Stimulated activated CD8-positive, alpha-beta memory T cell treated with anti-CD3 and anti-CD28 coated beads, Interleukin-4, amount 100 ng/mL, for 48 hours (primary cell): ENCODE measurements around the gene TNFRSF4.

Source experiments
- DNase-seq: peaks from one replicate; pipeline ENCODE4 v3.0.0-alpha.2; 2020

TNFRSF4 gene

GRCh38 chr1:1245178-1245816, 31.3 kb upstream of the TNFRSF4 start:
- DNase-seq: no peak

- no peak for DNase-seq
Observed at GRCh38 chr1:1244192-1244811, 30.3 kb upstream of the TNFRSF4 start.

DNA sequence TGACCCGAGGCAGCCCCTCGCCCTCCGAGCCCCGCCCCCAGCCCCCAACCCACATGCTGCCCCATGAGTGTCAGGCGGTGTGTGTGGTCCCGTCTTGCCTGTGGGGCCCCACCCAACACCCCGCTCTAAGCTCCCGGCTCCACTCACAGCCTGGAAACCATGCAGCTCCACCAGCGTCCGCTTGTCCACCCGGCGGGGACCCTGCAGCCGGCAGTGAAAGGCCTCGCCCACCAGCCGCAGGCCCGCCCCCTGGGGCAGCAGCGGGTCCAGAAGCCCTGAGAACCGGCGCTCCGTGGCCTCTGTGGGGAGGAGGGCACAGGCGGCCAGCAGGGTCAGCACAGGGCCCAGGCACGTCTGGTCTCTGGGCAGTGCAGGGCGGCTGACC, 29.8 kb upstream of the TNFRSF4 start:
- no peak for DNase-seq

DNA sequence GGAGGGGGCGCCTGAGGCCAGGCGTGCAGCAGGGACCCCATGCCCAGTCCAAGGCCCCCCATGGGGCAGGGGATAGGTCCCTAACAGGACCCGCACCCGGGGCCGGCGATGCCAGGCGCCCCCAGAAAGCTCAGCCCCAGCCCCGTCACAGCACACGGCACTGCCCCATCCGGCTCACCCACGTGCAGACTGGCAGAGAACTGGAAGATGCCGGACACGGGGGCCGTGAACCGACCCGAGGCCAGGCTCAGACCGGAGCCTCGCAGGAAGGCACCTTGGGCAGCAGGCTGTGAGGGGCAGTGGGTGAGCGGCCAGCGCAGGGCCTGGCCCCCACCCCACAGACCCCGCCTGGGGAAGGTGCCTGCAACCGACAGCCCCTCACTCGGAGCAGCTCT, 29.3 kb upstream of the TNFRSF4 start:
- DNase-seq: no peak

DNA sequence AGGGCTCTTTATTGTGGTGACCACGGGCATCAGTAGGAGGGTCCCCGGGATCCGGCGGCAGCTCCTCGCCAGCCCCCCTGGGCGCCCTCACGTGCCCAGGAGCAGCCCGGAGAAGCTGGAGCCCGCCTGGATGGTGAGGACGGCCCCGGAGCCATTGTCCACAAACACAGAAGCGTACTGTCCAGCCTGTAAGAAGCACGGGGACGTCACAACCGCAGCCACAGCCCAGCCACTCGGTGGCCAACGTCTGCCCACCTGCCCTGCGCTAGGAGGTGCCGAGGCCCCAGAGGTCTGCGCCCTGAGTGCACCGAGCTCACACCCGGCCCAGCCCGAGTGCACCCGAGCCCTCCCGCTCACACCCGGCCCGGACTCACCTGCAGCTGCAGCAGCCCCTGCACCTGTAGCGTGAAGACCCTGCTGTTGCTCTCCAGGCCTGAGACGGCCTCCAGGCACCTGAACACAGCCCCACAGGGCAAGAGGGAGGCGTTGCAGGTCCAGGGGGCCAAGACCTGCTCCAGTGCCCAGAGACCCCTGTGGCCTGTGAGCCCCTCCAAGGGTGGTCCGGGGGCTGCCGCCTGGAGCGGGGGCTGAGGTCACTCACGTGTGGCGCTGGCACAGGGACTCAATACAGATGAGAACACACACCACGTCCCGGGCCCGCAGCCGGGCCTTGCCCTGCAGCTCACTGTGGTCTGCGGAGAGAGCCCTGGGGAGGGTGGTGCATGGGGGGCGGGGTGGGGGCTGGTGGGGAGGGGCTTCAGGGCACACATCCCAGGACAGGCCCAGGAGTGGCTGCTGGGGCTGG, 28.7 kb upstream of the TNFRSF4 start:
- DNase-seq: no peak

- no peak for DNase-seq
Observed at GRCh38 chr1:1241588-1242219, 27.8 kb upstream of the TNFRSF4 start.

- no peak for DNase-seq
Observed at GRCh38 chr1:1240822-1241587, 27.1 kb upstream of the TNFRSF4 start.

- DNase-seq: no peak
Observed at GRCh38 chr1:1240348-1240732, 26.4 kb upstream of the TNFRSF4 start.

DNA sequence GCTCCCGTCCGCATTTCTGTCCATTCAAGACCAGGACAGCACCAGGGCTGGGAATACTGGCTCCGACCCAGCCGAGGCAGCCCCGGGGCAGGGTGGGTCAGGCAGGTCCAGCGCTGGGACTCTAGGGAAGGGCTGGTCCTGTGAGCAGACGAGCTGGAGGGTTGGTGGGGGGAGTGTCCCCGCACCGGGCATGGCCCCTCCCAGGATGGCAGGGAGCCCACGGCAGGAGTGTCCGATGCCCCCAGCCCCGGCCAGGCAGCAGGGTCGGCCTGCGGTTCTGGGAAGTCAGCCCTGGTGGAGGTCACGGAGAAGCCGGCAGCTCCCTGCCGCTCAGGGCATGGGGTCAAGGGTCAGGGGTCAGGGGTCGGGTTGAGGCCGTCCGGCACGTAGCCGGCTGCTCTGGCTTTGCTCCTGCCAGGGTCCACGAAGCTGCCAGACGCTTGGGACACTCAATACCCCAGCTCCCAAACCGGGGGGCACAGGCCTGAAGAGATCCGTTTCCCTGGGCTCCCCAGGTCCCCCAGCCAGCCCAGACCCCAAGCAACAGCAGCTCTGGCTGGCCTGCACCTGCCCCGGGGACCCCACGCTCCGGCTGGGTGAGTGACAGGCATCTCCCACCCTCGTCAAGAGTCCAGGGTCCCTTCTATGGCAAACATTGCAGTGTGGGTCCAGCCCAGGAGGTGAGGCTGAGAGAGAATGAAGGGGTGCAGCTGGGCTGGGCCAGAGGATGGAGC, 25.8 kb upstream of the TNFRSF4 start:
- DNase-seq: no peak

DNA sequence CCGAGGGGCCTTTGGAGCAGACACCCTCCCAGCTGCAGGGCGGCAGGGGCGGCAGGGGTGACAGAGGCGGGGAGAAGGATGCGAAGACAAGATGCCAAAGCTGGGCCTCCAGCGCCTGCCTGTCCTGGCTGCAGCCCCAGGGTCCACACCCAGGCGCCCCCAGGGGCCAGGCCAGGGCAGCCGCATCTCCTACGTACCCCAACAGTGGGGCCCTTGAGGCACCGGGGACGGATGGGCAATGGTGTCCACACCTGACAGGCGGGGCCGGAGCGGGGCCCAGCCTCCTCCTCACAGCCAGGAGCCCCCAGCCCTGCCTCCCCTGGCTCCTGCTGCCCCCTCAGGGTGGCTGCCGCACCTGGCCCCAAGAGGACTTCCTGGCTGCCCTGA, 25.3 kb upstream of the TNFRSF4 start:
- DNase-seq: no peak

GRCh38 chr1:1238702-1239178, 24.8 kb upstream of the TNFRSF4 start:
- no peak for DNase-seq

DNA sequence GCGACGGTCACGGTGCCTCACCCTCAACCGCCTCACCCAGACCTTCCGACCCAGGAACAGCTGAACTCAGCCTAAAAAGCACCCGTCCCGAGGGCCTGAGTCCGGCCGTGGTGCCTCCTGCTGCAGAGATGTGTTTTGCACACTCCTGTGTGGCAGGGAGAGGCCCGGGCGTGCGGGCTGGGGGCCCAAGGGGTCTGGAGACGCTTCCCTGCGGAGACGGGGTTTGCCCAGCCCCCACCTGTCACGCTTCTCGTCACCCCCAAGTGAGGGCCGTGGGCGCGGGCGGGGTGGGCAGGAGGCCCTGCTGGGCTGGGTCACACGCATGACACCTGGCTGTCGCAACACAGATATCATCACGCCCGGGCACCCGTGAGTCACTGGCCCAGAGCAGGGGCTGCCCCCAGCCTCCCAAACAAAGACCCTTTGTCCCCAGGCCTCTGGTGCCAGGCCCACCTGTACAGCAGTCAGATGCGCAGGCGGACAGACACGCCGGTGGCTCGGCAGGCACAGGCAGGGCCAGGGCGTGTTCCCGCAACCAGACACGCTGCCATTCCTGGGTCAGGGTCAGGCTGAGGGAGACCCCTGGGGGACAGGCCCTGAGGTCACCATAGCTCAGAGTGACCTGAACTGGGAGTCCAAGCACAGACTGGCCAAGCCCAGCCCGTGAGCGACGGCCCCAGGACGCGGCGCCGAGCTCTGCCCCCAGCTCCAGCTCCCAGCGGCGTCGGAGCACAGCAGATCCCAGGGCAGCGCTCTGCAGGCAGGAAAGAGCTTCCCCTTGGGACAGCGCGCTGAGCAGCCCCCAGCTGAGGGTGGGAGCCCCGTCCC, 24.1 kb upstream of the TNFRSF4 start:
- DNase-seq: peak; percentile 48

DNA sequence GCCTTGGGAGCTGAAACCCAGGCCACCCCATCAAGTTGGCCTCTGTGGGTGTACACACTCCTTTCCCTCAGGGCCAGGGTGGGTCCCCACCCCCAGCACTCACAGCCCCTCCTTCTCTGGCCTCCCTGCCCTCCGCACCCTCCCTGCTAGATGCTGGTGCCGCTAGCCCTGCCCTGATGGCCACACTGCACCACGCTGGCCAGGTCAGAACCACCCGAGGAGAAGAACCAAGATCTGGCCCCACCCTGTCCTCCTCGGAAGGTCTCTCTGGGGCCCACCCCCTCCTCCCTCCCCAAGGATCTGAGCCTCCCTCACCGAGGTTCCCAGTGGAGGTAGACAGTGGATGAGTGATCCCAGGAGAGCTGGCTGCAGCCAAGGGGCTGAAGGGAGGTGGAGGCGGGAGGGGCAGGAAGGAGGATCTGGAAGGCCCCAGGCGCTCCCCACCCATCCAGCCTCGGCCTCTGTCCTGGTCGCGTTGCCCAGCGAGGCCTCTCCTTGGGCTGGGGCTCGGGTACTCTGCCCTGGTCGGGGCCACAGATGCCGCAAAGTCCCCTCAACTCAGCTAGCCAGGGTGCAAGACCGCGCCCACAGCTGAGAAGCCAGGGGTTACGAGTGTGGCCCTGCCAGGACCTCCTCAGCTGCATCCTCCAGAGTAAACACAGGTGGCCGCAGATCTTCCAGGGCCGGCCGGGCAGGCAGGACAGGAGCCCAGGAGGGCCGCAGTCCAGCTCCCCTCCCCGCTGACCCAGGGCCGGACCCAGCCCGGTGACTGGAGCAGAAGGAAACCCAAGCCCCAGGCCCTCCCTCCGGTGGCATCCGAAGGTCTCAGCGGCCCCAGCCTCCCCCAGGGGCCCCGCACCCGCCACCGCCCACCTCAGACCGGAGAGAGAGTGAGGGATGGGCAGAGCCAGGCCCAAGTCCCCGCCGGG, 23.3 kb upstream of the TNFRSF4 start:
- no peak for DNase-seq

GRCh38 chr1:1236176-1236763, 22.3 kb upstream of the TNFRSF4 start:
- DNase-seq: no peak

- DNase-seq: no peak
Observed at GRCh38 chr1:1235016-1235744, 21.2 kb upstream of the TNFRSF4 start.

GRCh38 chr1:1234180-1234808, 20.3 kb upstream of the TNFRSF4 start:
- DNase-seq: no peak

DNA sequence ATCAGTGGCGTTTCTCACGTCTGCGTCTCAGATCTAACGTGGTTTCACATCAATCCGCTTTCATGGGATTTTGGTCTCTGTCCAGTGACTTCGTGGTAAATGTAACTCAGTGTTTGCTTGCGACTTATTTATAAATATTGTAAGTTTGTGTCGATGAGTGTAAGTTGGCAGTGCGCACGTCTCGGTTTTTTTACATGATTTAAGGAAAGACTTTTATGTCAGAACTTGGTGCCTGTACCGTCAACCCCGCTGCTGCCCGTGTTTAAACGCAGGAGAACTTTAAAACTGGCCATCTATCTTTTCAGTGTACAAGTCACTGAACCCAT, 19.6 kb upstream of the TNFRSF4 start:
- DNase-seq: no peak

- DNase-seq: no peak
Observed at GRCh38 chr1:1232796-1233566, 19.0 kb upstream of the TNFRSF4 start.
